Mammary epithelial cell (primary cell): Measurements from ENCODE around the gene MMUT.

Source experiments
- EZH2 ChIP-seq: IDR thresholded peaks from 2 replicates; pipeline ENCODE4 v1.6.1; 2012; ENCODE audit warnings: low read length, inconsistent platforms, borderline replicate concordance
- TF ChIP-seq, protein P1 (sequence below), 2 donors: IDR thresholded peaks in 1 of 2; conservative IDR thresholded peaks in 1 of 2; 2 replicates each; pipeline ENCODE4 v1.5.1; 2011 to 2012; ENCODE audit warnings: inconsistent platforms in 2 of 2, low read length in 2 of 2, mild to moderate bottlenecking in 2 of 2, control low read depth in 1 of 2, low read depth in 1 of 2; ENCODE audit not compliant: insufficient read depth in 1 of 2; ENCODE audit errors: extremely low read depth in 1 of 2

GRCh38 chr6:49457771-49458170, 5.3 kb downstream of the MMUT start:
- TF ChIP-seq, protein P1, sequence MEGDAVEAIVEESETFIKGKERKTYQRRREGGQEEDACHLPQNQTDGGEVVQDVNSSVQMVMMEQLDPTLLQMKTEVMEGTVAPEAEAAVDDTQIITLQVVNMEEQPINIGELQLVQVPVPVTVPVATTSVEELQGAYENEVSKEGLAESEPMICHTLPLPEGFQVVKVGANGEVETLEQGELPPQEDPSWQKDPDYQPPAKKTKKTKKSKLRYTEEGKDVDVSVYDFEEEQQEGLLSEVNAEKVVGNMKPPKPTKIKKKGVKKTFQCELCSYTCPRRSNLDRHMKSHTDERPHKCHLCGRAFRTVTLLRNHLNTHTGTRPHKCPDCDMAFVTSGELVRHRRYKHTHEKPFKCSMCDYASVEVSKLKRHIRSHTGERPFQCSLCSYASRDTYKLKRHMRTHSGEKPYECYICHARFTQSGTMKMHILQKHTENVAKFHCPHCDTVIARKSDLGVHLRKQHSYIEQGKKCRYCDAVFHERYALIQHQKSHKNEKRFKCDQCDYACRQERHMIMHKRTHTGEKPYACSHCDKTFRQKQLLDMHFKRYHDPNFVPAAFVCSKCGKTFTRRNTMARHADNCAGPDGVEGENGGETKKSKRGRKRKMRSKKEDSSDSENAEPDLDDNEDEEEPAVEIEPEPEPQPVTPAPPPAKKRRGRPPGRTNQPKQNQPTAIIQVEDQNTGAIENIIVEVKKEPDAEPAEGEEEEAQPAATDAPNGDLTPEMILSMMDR (conservative IDR thresholded peaks at IDR 0.05 in 1 of 2, IDR thresholded peaks at IDR 0.05 in 1 of 2; ENCODE audit: extremely low read depth in 1 of 2, insufficient read depth in 1 of 2, low read depth in 1 of 2, low read length in 2 of 2) = no peak
- no peak for TF ChIP-seq EZH2
